Measurements from ENCODE around the gene GDPD1.

DNA sequence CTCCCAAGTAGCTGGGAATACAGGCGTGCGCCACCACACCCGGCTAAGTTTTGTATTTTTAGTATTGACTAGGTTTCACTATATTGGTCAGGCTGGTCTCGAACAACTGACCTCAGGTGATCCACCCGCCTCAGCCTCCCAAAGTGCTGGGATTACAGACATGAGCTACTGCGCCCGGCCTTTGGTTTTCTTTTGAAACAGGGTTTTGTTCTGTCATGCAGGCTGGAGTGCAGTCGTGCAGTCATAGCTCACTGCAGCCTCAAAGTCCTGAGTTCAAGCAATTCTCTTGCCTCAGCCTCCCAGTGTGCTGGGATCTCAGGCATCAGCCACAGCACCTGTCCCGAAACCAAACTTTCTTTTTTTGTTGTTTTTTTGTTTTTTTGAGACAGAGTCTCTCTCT is 39.7 kb upstream of the GDPD1 start:
- TF ChIP-seq, protein P1, sequence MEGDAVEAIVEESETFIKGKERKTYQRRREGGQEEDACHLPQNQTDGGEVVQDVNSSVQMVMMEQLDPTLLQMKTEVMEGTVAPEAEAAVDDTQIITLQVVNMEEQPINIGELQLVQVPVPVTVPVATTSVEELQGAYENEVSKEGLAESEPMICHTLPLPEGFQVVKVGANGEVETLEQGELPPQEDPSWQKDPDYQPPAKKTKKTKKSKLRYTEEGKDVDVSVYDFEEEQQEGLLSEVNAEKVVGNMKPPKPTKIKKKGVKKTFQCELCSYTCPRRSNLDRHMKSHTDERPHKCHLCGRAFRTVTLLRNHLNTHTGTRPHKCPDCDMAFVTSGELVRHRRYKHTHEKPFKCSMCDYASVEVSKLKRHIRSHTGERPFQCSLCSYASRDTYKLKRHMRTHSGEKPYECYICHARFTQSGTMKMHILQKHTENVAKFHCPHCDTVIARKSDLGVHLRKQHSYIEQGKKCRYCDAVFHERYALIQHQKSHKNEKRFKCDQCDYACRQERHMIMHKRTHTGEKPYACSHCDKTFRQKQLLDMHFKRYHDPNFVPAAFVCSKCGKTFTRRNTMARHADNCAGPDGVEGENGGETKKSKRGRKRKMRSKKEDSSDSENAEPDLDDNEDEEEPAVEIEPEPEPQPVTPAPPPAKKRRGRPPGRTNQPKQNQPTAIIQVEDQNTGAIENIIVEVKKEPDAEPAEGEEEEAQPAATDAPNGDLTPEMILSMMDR (IDR thresholded peaks at IDR 0.05; ENCODE audit: low read depth, low read length, poor library complexity, severe bottlenecking) = no peak
- no peak for TF ChIP-seq EZH2phosphoT487 (IDR thresholded peaks at IDR 0.05; ENCODE audit: borderline replicate concordance, low read length)

Data from DOHH2 (cell line).